Breast epithelium (tissue), 3 donors: ENCODE results near the gene ADIPOQ.

Experiments used
- POLR2A ChIP-seq: fragments of 450-650 bp; IDR thresholded peaks from one replicate; pipeline ENCODE4 v1.6.1; 2016; ENCODE audit warnings: antibody characterized with exemption, mild to moderate bottlenecking, moderate library complexity
- POLR2AphosphoS5 ChIP-seq, 3 donors: sonication (generic); formaldehyde crosslinking; IDR thresholded peaks; one replicate each; pipeline ENCODE4 v1.6.1; 2017; ENCODE audit warnings: antibody characterized with exemption in 3 of 3
- TF ChIP-seq, protein P1 (sequence below), 3 donors: fragments of 450-650 bp; IDR thresholded peaks; one replicate each; pipeline ENCODE4 v1.5.1; 2016 to 2017; ENCODE audit warnings: antibody characterized with exemption in 3 of 3, mild to moderate bottlenecking in 3 of 3, moderate library complexity in 3 of 3

DNA sequence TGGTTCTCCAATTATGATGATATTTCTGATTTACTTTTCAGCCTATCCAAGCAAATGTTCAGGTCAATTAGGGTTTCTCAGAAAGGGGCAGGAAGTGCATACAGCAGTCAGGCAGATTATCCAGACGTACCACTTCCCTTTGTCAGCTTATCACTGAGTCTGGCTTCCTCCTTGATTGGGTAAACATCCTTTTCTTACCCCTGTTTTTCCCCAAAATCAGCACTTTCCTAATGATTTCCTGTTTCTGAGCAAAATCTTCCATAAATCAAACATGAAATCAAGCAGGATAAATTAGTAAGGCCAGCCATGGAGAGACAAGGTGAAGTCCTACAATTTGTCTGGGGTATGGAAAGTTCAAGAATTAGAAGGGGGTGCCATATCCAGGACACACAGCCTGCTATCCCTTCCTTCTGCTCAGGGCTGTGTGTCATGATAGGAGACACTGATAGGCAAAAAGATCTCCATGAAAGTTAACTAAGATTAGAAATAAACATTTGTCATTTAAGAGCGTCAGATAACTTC lies 29.0 kb downstream of the ADIPOQ start:
- TF ChIP-seq POLR2A (no peak), POLR2AphosphoS5 (IDR thresholded peaks at IDR 0.05) (no peak)
- TF ChIP-seq, protein P1, sequence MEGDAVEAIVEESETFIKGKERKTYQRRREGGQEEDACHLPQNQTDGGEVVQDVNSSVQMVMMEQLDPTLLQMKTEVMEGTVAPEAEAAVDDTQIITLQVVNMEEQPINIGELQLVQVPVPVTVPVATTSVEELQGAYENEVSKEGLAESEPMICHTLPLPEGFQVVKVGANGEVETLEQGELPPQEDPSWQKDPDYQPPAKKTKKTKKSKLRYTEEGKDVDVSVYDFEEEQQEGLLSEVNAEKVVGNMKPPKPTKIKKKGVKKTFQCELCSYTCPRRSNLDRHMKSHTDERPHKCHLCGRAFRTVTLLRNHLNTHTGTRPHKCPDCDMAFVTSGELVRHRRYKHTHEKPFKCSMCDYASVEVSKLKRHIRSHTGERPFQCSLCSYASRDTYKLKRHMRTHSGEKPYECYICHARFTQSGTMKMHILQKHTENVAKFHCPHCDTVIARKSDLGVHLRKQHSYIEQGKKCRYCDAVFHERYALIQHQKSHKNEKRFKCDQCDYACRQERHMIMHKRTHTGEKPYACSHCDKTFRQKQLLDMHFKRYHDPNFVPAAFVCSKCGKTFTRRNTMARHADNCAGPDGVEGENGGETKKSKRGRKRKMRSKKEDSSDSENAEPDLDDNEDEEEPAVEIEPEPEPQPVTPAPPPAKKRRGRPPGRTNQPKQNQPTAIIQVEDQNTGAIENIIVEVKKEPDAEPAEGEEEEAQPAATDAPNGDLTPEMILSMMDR (IDR thresholded peaks at IDR 0.05), result no peak
